Activated naive CD4-positive, alpha-beta T cell treated with anti-CD3 and anti-CD28 coated beads for 36 hours (primary cell): ENCODE measurements around the gene WDR5. TPM values are rescaled to one million over a fixed set of nuclear protein-coding genes. Genes with fewer than 3 reads are reported as not detected.
"Not testable (repeated sequence)": the region's sequence is repeated elsewhere in the genome, so short reads cannot be mapped to it uniquely, and the experiment has no call there.

Experiments
- CTCF ChIA-PET: fragments of 350-600 bp; sonication (Branson Sonifier 250); formaldehyde crosslinking; loops from one replicate; lab custom pipeline; 2021; ENCODE audit warnings: antibody characterized with exemption; lab: Charles Lee
- DNase-seq: peaks from one replicate; pipeline ENCODE4 v3.0.0-alpha.2; 2020
- H3K27ac Mint-ChIP-seq: one replicate; pipeline ENCODE4 v1.8.0; 2021; ENCODE audit warnings: mild to moderate bottlenecking, mixed read lengths
- H3K27me3 Mint-ChIP-seq: one replicate; pipeline ENCODE4 v1.8.0; 2021; ENCODE audit warnings: low read depth, mixed read lengths
- H3K36me3 Mint-ChIP-seq: one replicate; pipeline ENCODE4 v1.8.0; 2021; ENCODE audit warnings: low read depth, mixed read lengths
- H3K4me1 Mint-ChIP-seq: one replicate; pipeline ENCODE4 v1.8.0; 2021; ENCODE audit warnings: low read depth, mixed read lengths
- H3K4me3 Mint-ChIP-seq: one replicate; pipeline ENCODE4 v1.8.0; 2021; ENCODE audit warnings: mild to moderate bottlenecking, moderate library complexity, mixed read lengths
- H3K9me3 Mint-ChIP-seq: one replicate; pipeline ENCODE4 v1.8.0; 2021; ENCODE audit warnings: mixed read lengths
- intact Hi-C: fragments of 100-400 bp; cut with micrococcal nuclease; formaldehyde crosslinking; loops from one replicate; pipeline ENCODE4 v1.15.1; 2023
- total RNA-seq, 2 experiments: library from RNA; stranded (reverse); gene quantifications; one replicate each; pipeline ENCODE4 v1.2.3, GENCODE V29; 2021

The WDR5 gene
- total RNA-seq = 10 to 100 TPM; 39.4 to 40.4 TPM

DNA sequence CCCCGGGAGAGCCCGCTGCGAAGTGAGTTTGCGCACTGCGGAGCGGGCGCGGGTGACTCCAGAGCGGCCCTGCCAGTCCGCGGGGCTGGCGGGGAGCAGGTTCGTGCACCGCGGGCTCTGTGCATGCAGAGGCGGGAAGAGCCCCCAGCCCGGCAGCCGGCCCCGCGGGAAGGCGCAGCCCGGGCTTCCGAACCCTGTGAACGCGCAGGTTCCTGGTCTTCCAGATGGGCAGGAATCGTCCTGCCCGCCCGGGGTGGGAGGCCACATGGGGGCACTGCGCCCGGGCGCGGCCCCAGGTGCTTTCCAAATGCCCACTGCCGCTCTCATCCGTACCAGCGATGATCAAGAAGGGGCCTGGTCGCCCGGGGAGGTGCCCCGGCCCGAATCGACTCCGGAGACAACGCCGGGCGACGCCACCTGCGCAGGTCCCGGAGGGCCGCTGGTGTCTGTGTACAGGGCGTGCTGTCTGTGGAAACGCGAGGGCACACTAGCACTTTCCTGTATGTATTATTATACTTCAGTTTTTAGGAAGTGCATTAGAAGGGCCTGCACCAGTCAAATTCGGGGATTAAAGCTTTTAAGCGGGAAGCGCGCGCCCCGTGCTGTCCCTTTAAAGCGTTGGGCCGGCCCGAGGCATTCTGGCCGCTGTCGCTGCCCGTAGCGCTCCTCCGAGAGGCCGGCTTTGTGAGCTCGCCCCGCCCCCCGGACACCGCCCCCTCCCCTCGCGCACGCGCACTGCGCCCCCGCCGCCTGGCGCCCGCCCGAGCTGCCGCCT, at the start of gene WDR5:
Gene WDR5 (plus strand): TSS at position 740 of the 775 bp plus-strand sequence. CDS start 3,796 bp downstream, outside the sequence.
- H3K4me1 Mint-ChIP-seq = peaks cover 37% of the 10 kb centered on the region
- H3K27me3 Mint-ChIP-seq = no peaks in the 10 kb centered on the region
- intact Hi-C loops = loop anchor here (1.0 to 5.0 kb wide), 3 partner anchors 29 to 108 kb away; partner anchors contain the start of genes BRD3, BRD3OS and RNU6ATAC
- CTCF ChIA-PET = interaction anchor here (0.8 to 0.9 kb wide), 2 partner anchors 14 to 29 kb away, joined by 3 read pairs; partner anchors contain the start of gene RNU6ATAC
- H3K4me3 Mint-ChIP-seq = peak within 1 kb of the TSS; percentile 86
- peak; percentile 92 for DNase-seq
- H3K9me3 Mint-ChIP-seq = no peaks in the 10 kb centered on the region
- peaks cover 17% of the 10 kb centered on the region for H3K36me3 Mint-ChIP-seq
- H3K27ac Mint-ChIP-seq = peak within 1 kb of the TSS; percentile 92

- no peak overlapping the region for H3K27ac Mint-ChIP-seq
- intact Hi-C loops = no loop called here
- CTCF ChIA-PET = interaction anchor here (0.7 kb wide), 1 partner anchor 346 kb away, joined by 3 read pairs; no protein-coding TSS in a partner anchor
Measured at GRCh38 chr9:134088063-134088725, 47.7 kb upstream of the WDR5 start.

DNA sequence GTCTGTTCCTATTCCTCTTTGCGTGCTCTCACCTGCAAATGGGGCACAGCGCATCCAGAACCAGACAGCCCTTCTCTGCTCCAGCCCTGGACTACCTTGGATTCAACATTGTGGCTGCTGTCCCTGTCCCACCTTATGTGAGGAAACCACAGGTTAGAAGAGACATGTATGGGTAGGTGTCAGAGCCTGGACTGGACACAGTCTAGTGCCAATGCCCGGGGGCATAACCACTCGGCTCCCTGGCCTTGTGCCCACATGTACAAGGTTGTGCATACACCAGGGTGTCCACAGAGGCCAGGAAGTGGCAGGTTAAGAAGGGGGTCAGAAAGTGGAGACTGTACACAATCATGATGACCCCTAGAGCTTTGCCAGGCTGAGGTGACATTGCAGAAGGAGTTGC, 45.9 kb upstream of the WDR5 start:
- no peak overlapping the region for H3K4me3 Mint-ChIP-seq
- no peak for DNase-seq
- CTCF ChIA-PET = no interaction called here
- intact Hi-C loops = no loop called here
- peaks cover 2% of the 10 kb centered on the region for H3K9me3 Mint-ChIP-seq
- no peaks in the 10 kb centered on the region for H3K27me3 Mint-ChIP-seq
- no peaks in the 10 kb centered on the region for H3K4me1 Mint-ChIP-seq
- no peaks in the 10 kb centered on the region for H3K36me3 Mint-ChIP-seq
- H3K27ac Mint-ChIP-seq = no peak overlapping the region

More at GRCh38 chr9:134088063-134088725, 47.7 kb upstream of the WDR5 start:
- DNase-seq = no peak
- no peak overlapping the region for H3K4me3 Mint-ChIP-seq
- H3K4me1 Mint-ChIP-seq = no peaks in the 10 kb centered on the region
- H3K27me3 Mint-ChIP-seq = no peaks in the 10 kb centered on the region
- H3K9me3 Mint-ChIP-seq = peaks cover 2% of the 10 kb centered on the region
- H3K36me3 Mint-ChIP-seq = no peaks in the 10 kb centered on the region

GRCh38 chr9:134099123-134099761, 36.6 kb upstream of the WDR5 start:
- intact Hi-C loops = loop anchor here (1.0 to 2.0 kb wide), 3 partner anchors 30 to 317 kb away; partner anchors contain the start of gene BRD3
- CTCF ChIA-PET = interaction anchor here (0.5 to 1.3 kb wide), 3 partner anchors 14 to 105 kb away, joined by 3 to 6 read pairs (median 3); no protein-coding TSS in a partner anchor
- no peaks in the 10 kb centered on the region for H3K36me3 Mint-ChIP-seq
- peak; percentile 70 for DNase-seq
- H3K9me3 Mint-ChIP-seq = no peaks in the 10 kb centered on the region
- H3K4me1 Mint-ChIP-seq = no peaks in the 10 kb centered on the region
- no peak overlapping the region for H3K27ac Mint-ChIP-seq
- H3K27me3 Mint-ChIP-seq = peaks cover 8% of the 10 kb centered on the region
- H3K4me3 Mint-ChIP-seq = no peak overlapping the region

DNA sequence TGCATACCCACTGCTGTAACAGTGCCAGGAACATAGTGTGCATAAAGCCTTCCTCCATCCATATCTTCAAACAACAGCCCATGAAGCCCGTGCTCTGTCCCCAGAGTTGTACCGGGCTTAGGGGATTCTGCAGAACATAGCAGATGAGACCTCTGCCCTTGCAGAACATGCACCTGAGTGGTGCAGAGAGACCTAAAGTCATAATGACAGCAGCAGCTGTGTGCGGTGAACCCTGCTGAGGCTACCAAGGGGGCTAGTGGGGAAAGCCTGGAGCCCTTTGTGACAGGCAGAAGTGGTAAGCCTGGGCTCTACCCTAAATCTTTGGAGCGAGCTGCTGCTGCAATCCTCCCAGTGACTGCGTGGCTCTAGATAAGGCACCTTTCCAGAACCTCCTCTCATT, 35.8 kb upstream of the WDR5 start:
- no peaks in the 10 kb centered on the region for H3K9me3 Mint-ChIP-seq
- H3K36me3 Mint-ChIP-seq = no peaks in the 10 kb centered on the region
- CTCF ChIA-PET = interaction anchor here (1.3 kb wide), 1 partner anchor 105 kb away, joined by 3 read pairs; no protein-coding TSS in a partner anchor

DNA sequence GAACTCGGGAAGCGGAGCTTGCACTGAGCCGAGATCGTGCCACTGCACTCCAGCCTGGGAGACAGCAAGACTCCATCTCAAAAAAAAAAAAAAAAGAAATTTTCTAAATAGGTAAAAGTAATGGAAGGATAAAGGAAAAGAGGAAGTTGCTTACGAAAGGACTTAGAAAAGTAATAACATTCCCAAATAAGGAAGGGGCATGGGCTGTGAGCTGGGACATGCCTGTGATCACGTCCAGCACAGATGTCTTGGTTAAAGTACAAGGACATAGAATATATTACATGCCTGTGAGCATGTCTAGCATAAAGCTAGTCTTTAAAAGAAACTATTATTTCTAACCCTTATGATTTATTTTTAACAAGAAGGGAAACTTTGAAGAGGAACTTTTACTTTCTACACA, 34.7 kb upstream of the WDR5 start:
- DNase-seq, H3K4me3 Mint-ChIP-seq, H3K27me3 Mint-ChIP-seq, intact Hi-C loops, H3K27ac Mint-ChIP-seq, H3K9me3 Mint-ChIP-seq, H3K36me3 Mint-ChIP-seq, H3K4me1 Mint-ChIP-seq: not testable (repeated sequence)
- CTCF ChIA-PET = interaction anchor here (0.7 kb wide), 1 partner anchor 1754 kb away, joined by 4 read pairs; no protein-coding TSS in a partner anchor

More for the DNA sequence above, 35.8 kb upstream of the WDR5 start:
- H3K27ac Mint-ChIP-seq = no peak overlapping the region
- intact Hi-C loops = no loop called here
- no peaks in the 10 kb centered on the region for H3K4me1 Mint-ChIP-seq
- DNase-seq = no peak
- H3K4me3 Mint-ChIP-seq = no peak overlapping the region
- H3K27me3 Mint-ChIP-seq = peaks cover 8% of the 10 kb centered on the region

DNA sequence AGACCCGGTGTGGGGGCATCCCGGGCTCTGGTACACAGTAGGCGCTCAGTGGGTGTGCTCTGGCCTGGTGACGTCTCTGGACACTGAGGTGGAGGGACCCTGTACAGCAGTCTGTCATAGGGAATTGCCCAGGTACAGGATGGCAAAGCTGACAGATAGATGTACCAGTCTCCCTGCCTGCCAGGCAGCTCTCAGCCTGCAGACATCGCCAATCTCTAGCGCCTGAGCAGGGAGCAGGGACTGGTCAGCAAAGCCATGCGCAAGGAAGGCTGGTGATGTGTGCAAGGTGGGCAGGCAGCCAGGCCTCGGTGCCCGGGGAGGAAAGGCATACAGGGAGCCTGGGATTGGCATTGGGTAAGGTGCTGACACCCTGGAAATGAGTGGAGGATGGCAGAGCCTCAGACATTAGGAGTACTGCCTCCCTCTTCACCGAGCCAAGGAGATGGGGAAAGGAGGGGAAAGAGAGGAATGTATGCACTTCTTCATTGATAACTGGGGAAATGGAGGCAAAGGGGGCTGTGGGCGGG, 34.2 kb upstream of the WDR5 start:
- DNase-seq = no peak
- Mint-ChIP-seq H3K4me1 (no peaks in the 10 kb centered on the region), H3K27ac (no peak overlapping the region), H3K36me3 (no peaks in the 10 kb centered on the region), H3K9me3 (no peaks in the 10 kb centered on the region), H3K4me3 (no peak overlapping the region), H3K27me3 (peaks cover 8% of the 10 kb centered on the region)
- CTCF ChIA-PET = no interaction called here
- intact Hi-C loops = no loop called here

DNA sequence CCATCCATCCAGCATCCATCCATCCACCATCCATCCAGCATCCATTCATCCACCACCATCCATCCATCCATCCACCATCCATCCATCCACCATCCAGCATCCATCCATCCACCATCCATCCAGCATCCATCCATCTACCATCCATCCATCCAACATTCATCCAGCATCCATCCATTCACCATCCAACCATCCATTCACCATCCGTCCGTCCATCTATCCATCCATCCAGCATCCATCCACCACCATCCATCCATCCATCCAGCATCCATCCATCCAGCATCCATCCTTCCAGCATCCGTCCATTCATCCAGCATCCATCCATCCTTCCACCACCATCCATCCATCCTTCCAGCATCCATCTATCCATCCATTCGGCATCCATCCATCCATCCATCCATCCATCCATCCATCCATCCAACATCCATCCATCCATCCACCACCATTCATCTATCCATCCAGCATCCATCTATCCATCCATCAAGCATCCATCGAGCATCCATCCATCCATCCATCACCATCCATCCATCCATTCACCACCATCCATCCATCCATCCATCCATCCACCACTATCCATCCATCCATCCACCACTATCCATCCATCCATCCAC, 32.4 kb upstream of the WDR5 start:
- peaks cover 8% of the 10 kb centered on the region for H3K27me3 Mint-ChIP-seq
- no peak overlapping the region for H3K27ac Mint-ChIP-seq
- intact Hi-C loops = no loop called here

GRCh38 chr9:134111064-134111463, 24.8 kb upstream of the WDR5 start:
- CTCF ChIA-PET = no interaction called here
- no peaks in the 10 kb centered on the region for H3K27me3 Mint-ChIP-seq
- intact Hi-C loops = no loop called here
- H3K4me3 Mint-ChIP-seq = no peak overlapping the region
- no peaks in the 10 kb centered on the region for H3K4me1 Mint-ChIP-seq
- DNase-seq = no peak
- no peaks in the 10 kb centered on the region for H3K36me3 Mint-ChIP-seq
- H3K27ac Mint-ChIP-seq = no peak overlapping the region
- H3K9me3 Mint-ChIP-seq = no peaks in the 10 kb centered on the region

More for the DNA sequence above, 32.4 kb upstream of the WDR5 start:
- H3K4me3 Mint-ChIP-seq = no peak overlapping the region
- no peaks in the 10 kb centered on the region for H3K36me3 Mint-ChIP-seq
- no peaks in the 10 kb centered on the region for H3K9me3 Mint-ChIP-seq
- CTCF ChIA-PET = no interaction called here
- no peaks in the 10 kb centered on the region for H3K4me1 Mint-ChIP-seq
- DNase-seq = no peak

GRCh38 chr9:134112561-134112960, 23.3 kb upstream of the WDR5 start:
- no peak for DNase-seq
- Mint-ChIP-seq H3K36me3 (no peaks in the 10 kb centered on the region), H3K27ac (no peak overlapping the region), H3K9me3 (no peaks in the 10 kb centered on the region), H3K4me3 (no peak overlapping the region), H3K27me3 (no peaks in the 10 kb centered on the region), H3K4me1 (no peaks in the 10 kb centered on the region)
- intact Hi-C loops = no loop called here
- CTCF ChIA-PET = interaction anchor here (1.2 kb wide), 1 partner anchor 51 kb away, joined by 3 read pairs; no protein-coding TSS in a partner anchor

DNA sequence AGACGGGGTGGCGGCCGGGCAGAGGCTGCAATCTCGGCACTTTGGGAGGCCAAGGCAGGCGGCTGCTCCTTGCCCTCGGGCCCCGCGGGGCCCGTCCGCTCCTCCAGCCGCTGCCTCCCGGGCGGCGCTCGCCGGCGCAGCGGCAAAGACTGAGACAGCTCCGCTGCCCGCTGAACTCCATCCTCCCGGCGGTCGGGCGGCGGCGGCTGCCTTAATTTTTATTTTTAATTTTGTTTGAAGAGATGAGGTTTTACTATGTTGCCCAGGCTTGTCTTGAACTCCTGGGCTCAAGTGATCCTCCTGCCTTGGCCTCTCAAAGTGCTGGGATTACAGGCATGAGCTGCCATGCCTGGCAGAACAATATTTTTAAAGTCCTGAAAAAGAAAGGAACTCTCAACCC, 16.9 kb upstream of the WDR5 start:
- DNase-seq, H3K27me3 Mint-ChIP-seq, H3K36me3 Mint-ChIP-seq, H3K27ac Mint-ChIP-seq, CTCF ChIA-PET, intact Hi-C loops, H3K9me3 Mint-ChIP-seq, H3K4me1 Mint-ChIP-seq, H3K4me3 Mint-ChIP-seq: not testable (repeated sequence)
